ENCODE data around the gene MYO1C.

Gene MYO1C

DNA sequence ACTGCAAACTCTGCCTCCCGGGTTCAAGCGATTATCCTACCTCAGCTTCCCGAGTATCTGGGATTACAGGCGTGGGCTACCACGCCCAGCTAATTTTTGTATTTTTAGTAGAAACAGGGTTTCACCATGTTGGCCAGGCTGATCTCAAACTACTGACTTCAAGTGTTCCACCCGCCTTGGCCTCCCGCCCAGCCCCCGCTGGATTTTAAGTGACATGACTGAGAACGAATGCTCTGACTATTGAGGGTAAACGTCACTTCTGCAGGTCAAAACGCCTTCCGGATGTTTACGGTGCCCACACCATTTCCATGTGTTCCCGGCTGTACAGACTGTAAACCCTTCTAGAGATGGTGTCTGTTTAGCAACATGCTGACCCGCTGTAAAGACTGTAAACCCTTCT, 47.3 kb upstream of the MYO1C start:
- Histone ChIP-seq H4K20me1 (ENCODE audit: insufficient read depth, low read length, poor library complexity, severe bottlenecking) (no peaks in the 10 kb centered on the region), H2AFZ (ENCODE audit: low read length) (no peak overlapping the region), H3K4me2 (ENCODE audit: low read depth, low read length, poor library complexity, severe bottlenecking) (no peak overlapping the region), H3F3A (ENCODE audit: low read depth) (no peaks in the 10 kb centered on the region), H3K4me1 (ENCODE audit: insufficient read depth, low read length, poor library complexity, severe bottlenecking) (no peaks in the 10 kb centered on the region), H3K4me3 (ENCODE audit: low read length, poor library complexity, severe bottlenecking) (no peak overlapping the region), H3K27me3 (ENCODE audit: insufficient read depth, low read length, poor library complexity, severe bottlenecking) (no peaks in the 10 kb centered on the region), H3K36me3 (ENCODE audit: insufficient read depth, low read length) (peaks cover 44% of the 10 kb centered on the region; the same call in 1 of the 2 replicates), H3K9me2 (replicated peaks; ENCODE audit: low read depth, low read length) (no peaks in the 10 kb centered on the region), H3K79me2 (ENCODE audit: insufficient read depth, low read length) (no peaks in the 10 kb centered on the region), H3K9me3 (ENCODE audit: insufficient read depth, low read depth, low read length) (no peaks in the 10 kb centered on the region), H3K9ac (ENCODE audit: low read depth, low read length, poor library complexity, severe bottlenecking) (no peak overlapping the region)
- no peak for TF ChIP-seq EZH2phosphoT487 (IDR thresholded peaks at IDR 0.05; ENCODE audit: borderline replicate concordance)
- no peak for TF ChIP-seq CTCF (conservative IDR thresholded peaks at IDR 0.05; ENCODE audit: low read length)

GRCh38 chr17:1535737-1536136, 43.3 kb upstream of the MYO1C start:
- no peaks in the 10 kb centered on the region for H3K79me2 ChIP-seq (ENCODE audit: insufficient read depth, low read length)
- no peak overlapping the region for H3K4me2 ChIP-seq (ENCODE audit: low read depth, low read length, poor library complexity, severe bottlenecking)
- H2AFZ ChIP-seq (ENCODE audit: low read length) = no peak overlapping the region
- H3K9ac ChIP-seq (ENCODE audit: low read depth, low read length, poor library complexity, severe bottlenecking) = no peak overlapping the region
- TF ChIP-seq EZH2phosphoT487 (IDR thresholded peaks at IDR 0.05; ENCODE audit: borderline replicate concordance) (no peak), CTCF (conservative IDR thresholded peaks at IDR 0.05; ENCODE audit: low read length) (no peak)
- H3K9me3 ChIP-seq (ENCODE audit: insufficient read depth, low read depth, low read length) = no peaks in the 10 kb centered on the region
- H3K4me1 ChIP-seq (ENCODE audit: insufficient read depth, low read length, poor library complexity, severe bottlenecking) = no peaks in the 10 kb centered on the region
- H4K20me1 ChIP-seq (ENCODE audit: insufficient read depth, low read length, poor library complexity, severe bottlenecking) = no peaks in the 10 kb centered on the region
- no peaks in the 10 kb centered on the region for H3K27me3 ChIP-seq (ENCODE audit: insufficient read depth, low read length, poor library complexity, severe bottlenecking)
- H3K9me2 ChIP-seq (replicated peaks; ENCODE audit: low read depth, low read length) = no peaks in the 10 kb centered on the region
- peaks cover 45% of the 10 kb centered on the region; the same call in 1 of the 2 replicates for H3K36me3 ChIP-seq (ENCODE audit: insufficient read depth, low read length)
- H3K4me3 ChIP-seq (ENCODE audit: low read length, poor library complexity, severe bottlenecking) = no peak overlapping the region
- H3F3A ChIP-seq (ENCODE audit: low read depth) = no peaks in the 10 kb centered on the region

- no peak overlapping the region for H3K9ac ChIP-seq (ENCODE audit: low read depth, low read length, poor library complexity, severe bottlenecking)
- no peaks in the 10 kb centered on the region for H4K20me1 ChIP-seq (ENCODE audit: insufficient read depth, low read length, poor library complexity, severe bottlenecking)
- no peak overlapping the region for H3K4me2 ChIP-seq (ENCODE audit: low read depth, low read length, poor library complexity, severe bottlenecking)
- TF ChIP-seq EZH2phosphoT487 (IDR thresholded peaks at IDR 0.05; ENCODE audit: borderline replicate concordance) = no peak
- TF ChIP-seq CTCF (conservative IDR thresholded peaks at IDR 0.05; ENCODE audit: low read length) = no peak
- no peaks in the 10 kb centered on the region for H3K79me2 ChIP-seq (ENCODE audit: insufficient read depth, low read length)
- no peaks in the 10 kb centered on the region for H3K27me3 ChIP-seq (ENCODE audit: insufficient read depth, low read length, poor library complexity, severe bottlenecking)
- no peak overlapping the region for H2AFZ ChIP-seq (ENCODE audit: low read length)
- H3K9me2 ChIP-seq (replicated peaks; ENCODE audit: low read depth, low read length) = no peaks in the 10 kb centered on the region
- no peaks in the 10 kb centered on the region for H3K4me1 ChIP-seq (ENCODE audit: insufficient read depth, low read length, poor library complexity, severe bottlenecking)
- no peaks in the 10 kb centered on the region for H3F3A ChIP-seq (ENCODE audit: low read depth)
- peaks cover 33% of the 10 kb centered on the region; the same call in 1 of the 2 replicates for H3K36me3 ChIP-seq (ENCODE audit: insufficient read depth, low read length)
- H3K9me3 ChIP-seq (ENCODE audit: insufficient read depth, low read depth, low read length) = no peaks in the 10 kb centered on the region
- H3K4me3 ChIP-seq (ENCODE audit: low read length, poor library complexity, severe bottlenecking) = no peak overlapping the region
Observed at GRCh38 chr17:1533661-1534325, 41.3 kb upstream of the MYO1C start.
